HG03108 (cell line): ENCODE measurements around the gene DISC1.

Source experiments
- ATAC-seq: cut with Tn5 transposase; IDR thresholded peaks from one replicate; pipeline ENCODE4 v1.9.1; 2021; ENCODE audit warnings: moderate library complexity; ENCODE audit not compliant: unreplicated experiment

The DISC1 gene

GRCh38 chr1:232057896-232058274 is 431.3 kb downstream of the DISC1 start:
- ATAC-seq: no peak

GRCh38 chr1:232059726-232060374 is 433.3 kb downstream of the DISC1 start:
- ATAC-seq: no peak

DNA sequence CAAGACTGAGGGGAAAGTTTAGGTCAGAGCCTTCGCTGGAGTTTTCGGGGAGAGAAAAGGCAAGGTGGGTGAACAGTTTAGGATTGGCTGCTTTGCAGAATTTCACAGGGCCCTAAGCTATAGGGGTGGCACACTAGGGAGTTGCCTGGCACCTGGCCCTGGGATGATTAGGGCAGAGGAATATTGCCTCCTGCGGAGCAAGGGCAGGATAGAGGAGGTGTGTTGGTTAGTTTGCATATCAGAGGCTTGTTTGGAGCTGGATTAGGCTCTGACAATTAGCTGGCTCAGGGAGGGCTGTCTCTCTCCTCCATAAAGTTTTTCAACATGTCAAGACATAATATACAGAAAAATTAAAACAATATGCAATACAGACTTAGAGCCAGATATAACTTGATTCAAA is 436.4 kb downstream of the DISC1 start:
- ATAC-seq: no peak

DNA sequence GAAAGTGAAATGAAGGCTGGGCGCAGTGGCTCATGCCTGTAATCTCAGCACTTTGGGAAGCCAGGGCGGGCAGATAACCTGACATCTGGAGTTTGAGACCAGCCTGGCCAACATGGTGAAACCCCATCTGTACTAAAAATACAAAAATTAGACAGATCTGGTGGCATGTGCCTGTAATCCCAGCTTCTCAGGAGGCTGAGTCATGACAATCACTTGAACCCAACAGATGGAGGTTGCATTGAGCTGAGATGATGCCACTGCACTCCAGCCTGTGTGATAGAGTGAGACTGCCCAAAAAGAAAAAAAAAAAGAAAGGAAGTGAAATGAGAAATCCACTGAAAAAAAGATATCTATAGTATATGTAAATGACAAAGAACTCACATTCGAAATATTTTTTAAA is 439.9 kb downstream of the DISC1 start:
- ATAC-seq: no peak

DNA sequence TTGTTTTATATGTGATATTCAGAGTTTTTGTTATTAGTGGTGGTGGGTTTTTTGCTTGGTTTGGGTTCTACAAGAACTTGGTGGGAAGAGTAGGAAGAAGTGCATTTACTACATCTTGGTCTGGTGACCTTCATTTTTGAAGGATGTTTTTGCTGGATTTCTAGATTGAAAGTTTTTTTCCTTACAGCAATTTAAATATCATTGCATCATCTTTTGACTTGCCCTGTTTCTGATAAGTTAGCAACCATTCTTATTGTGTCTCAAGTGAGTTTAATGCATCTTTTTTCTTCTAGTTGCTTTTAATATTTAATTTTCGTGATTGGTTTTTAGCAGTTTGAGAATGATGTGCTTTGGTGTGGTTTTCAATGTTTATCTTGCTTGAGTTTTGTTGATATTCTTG is 447.7 kb downstream of the DISC1 start:
- ATAC-seq: no peak

- no peak for ATAC-seq
Measured at GRCh38 chr1:232077809-232078208, 451.2 kb downstream of the DISC1 start.

- no peak for ATAC-seq
Measured at GRCh38 chr1:232084584-232085223, 458.1 kb downstream of the DISC1 start.

DNA sequence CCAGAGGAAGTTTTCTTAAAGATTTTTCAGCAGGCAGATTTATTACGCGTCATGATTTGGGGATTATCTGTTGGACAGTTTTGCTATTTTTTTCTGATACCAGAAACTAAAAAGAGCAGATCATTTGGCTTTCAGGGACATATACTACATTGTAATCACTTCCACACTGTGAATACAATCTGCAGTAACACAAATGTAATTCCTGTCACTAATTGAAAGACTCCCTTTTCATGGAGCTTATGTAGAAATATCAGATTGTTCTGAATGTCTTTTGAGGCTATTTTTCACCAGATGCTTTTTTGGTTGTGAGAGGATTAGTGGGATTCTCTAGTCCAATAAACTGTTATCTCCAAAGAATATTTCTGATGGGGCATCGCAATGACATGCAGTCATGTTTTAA is 464.2 kb downstream of the DISC1 start:
- ATAC-seq: no peak
